GM19324 (cell line): ENCODE data around the gene CCNG2.

ENCODE experiments used
- ATAC-seq: cut with Tn5 transposase; IDR thresholded peaks from one replicate; pipeline ENCODE4 v1.9.1; 2021; ENCODE audit warnings: mild to moderate bottlenecking, moderate library complexity; ENCODE audit not compliant: unreplicated experiment, low FRiP score

The CCNG2 gene

DNA sequence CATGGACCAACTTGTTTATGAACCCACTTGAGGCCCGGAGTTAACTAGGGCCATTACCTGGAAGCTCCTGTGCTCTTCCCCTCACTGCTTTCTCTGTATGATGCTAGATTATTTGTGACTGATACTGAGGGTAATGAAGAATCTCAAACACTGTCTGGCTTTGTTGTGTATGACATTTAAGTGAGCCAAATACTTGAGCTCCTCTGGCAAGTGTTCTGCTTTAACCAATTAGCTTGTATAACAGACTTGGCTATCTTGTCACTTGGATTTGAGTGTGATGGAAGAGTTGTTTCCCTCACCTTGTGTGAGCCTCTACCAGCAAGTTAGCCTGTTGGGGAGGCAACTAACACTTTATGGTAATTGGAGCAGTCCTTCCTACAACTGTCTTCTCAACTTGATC, 42.7 kb downstream of the CCNG2 start:
- ATAC-seq, result no peak

- ATAC-seq, result no peak
Observed at GRCh38 chr4:77201343-77201742, 44.3 kb downstream of the CCNG2 start.

GRCh38 chr4:77201857-77202256, 44.9 kb downstream of the CCNG2 start:
- no peak for ATAC-seq

- no peak for ATAC-seq
Observed at GRCh38 chr4:77202491-77202890, 45.5 kb downstream of the CCNG2 start.

- ATAC-seq, result no peak
Observed at GRCh38 chr4:77203380-77204197, 46.6 kb downstream of the CCNG2 start.

DNA sequence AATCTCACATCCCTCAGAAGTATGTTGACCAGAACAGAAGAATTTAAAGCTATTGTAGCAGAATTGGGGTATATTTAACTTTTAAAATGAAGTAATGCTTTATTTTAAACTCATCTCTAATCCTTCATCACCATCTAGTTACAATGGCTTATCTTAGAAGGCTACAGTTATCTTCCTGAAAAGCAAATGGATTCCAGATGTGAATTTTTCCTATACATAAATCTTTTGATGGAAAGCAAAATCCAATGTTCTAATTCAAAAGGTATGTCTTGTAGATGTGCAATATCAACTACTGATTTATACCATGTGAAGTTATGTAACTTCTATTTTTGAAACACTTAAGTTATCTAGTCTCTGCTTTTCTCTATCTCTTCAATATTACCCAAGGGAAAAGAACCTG, 47.6 kb downstream of the CCNG2 start:
- ATAC-seq, result no peak

DNA sequence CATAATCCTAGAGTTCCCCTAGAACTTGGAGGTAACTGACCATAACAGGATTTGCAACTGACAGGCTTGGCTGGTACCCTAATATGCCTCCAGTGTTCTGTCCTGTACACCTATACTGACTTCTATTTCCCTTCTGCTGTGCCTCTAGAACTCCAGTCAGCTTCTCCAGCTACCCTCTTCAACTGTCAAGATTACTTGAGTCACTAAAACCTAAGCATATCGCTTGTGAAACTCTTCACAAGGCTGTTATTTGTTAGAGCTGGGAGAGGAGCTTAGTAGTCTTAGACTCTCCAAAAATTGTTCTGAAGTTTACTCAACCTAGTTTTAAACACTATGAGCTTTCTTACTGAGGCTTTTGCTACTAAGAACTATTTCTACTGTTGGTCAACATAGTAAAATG, 52.0 kb downstream of the CCNG2 start:
- ATAC-seq, result no peak

- no peak for ATAC-seq
Observed at GRCh38 chr4:77209936-77210335, 52.9 kb downstream of the CCNG2 start.

GRCh38 chr4:77215107-77215506, 58.1 kb downstream of the CCNG2 start:
- ATAC-seq, result no peak

GRCh38 chr4:77217526-77217925, 60.5 kb downstream of the CCNG2 start:
- ATAC-seq, result no peak

GRCh38 chr4:77219266-77219665, 62.3 kb downstream of the CCNG2 start:
- no peak for ATAC-seq
